ENCODE data around the gene MYF5.

The MYF5 gene

GRCh38 chr12:80713419-80713818 is 3.3 kb upstream of the MYF5 start:
- no peaks in the 10 kb centered on the region for H3K27me3 ChIP-seq (ENCODE audit: insufficient read depth, low read length, poor library complexity, severe bottlenecking)
- TF ChIP-seq CTCF (conservative IDR thresholded peaks at IDR 0.05; ENCODE audit: low read length) (no peak), EZH2phosphoT487 (IDR thresholded peaks at IDR 0.05; ENCODE audit: borderline replicate concordance) (no peak)
- H3K9ac ChIP-seq (ENCODE audit: low read depth, low read length, poor library complexity, severe bottlenecking), result no peak overlapping the region
- no peaks in the 10 kb centered on the region for H4K20me1 ChIP-seq (ENCODE audit: insufficient read depth, low read length, poor library complexity, severe bottlenecking)
- H3K9me3 ChIP-seq (ENCODE audit: insufficient read depth, low read depth, low read length), result no peaks in the 10 kb centered on the region; the same call in 1 of the 2 replicates
- H3K4me2 ChIP-seq (ENCODE audit: low read depth, low read length, poor library complexity, severe bottlenecking), result no peak overlapping the region
- no peaks in the 10 kb centered on the region for H3K79me2 ChIP-seq (ENCODE audit: insufficient read depth, low read length)
- H3K36me3 ChIP-seq (ENCODE audit: insufficient read depth, low read length), result no peaks in the 10 kb centered on the region
- H3K4me3 ChIP-seq (ENCODE audit: low read length, poor library complexity, severe bottlenecking), result no peak overlapping the region
- H2AFZ ChIP-seq (ENCODE audit: low read length), result no peak overlapping the region
- no peaks in the 10 kb centered on the region for H3K9me2 ChIP-seq (replicated peaks; ENCODE audit: low read depth, low read length)
- no peaks in the 10 kb centered on the region for H3K4me1 ChIP-seq (ENCODE audit: insufficient read depth, low read length, poor library complexity, severe bottlenecking)
- no peaks in the 10 kb centered on the region for H3F3A ChIP-seq (ENCODE audit: low read depth)

- no peak overlapping the region for H3K4me2 ChIP-seq (ENCODE audit: low read depth, low read length, poor library complexity, severe bottlenecking)
- H3K36me3 ChIP-seq (ENCODE audit: insufficient read depth, low read length), result no peaks in the 10 kb centered on the region
- H3K9me2 ChIP-seq (replicated peaks; ENCODE audit: low read depth, low read length), result no peaks in the 10 kb centered on the region
- no peak overlapping the region for H3K4me3 ChIP-seq (ENCODE audit: low read length, poor library complexity, severe bottlenecking)
- H3K9ac ChIP-seq (ENCODE audit: low read depth, low read length, poor library complexity, severe bottlenecking), result no peak overlapping the region
- no peaks in the 10 kb centered on the region; the same call in 1 of the 2 replicates for H3K9me3 ChIP-seq (ENCODE audit: insufficient read depth, low read depth, low read length)
- H3F3A ChIP-seq (ENCODE audit: low read depth), result no peaks in the 10 kb centered on the region
- no peaks in the 10 kb centered on the region for H4K20me1 ChIP-seq (ENCODE audit: insufficient read depth, low read length, poor library complexity, severe bottlenecking)
- no peaks in the 10 kb centered on the region for H3K79me2 ChIP-seq (ENCODE audit: insufficient read depth, low read length)
- no peaks in the 10 kb centered on the region for H3K27me3 ChIP-seq (ENCODE audit: insufficient read depth, low read length, poor library complexity, severe bottlenecking)
- no peak overlapping the region for H2AFZ ChIP-seq (ENCODE audit: low read length)
- TF ChIP-seq EZH2phosphoT487 (IDR thresholded peaks at IDR 0.05; ENCODE audit: borderline replicate concordance), result no peak
- no peak for TF ChIP-seq CTCF (conservative IDR thresholded peaks at IDR 0.05; ENCODE audit: low read length)
- H3K4me1 ChIP-seq (ENCODE audit: insufficient read depth, low read length, poor library complexity, severe bottlenecking), result no peaks in the 10 kb centered on the region
Measured at GRCh38 chr12:80714055-80714454, 2.7 kb upstream of the MYF5 start.

- Histone ChIP-seq H2AFZ (ENCODE audit: low read length) (no peak overlapping the region), H3K4me1 (ENCODE audit: insufficient read depth, low read length, poor library complexity, severe bottlenecking) (no peaks in the 10 kb centered on the region), H3K4me2 (ENCODE audit: low read depth, low read length, poor library complexity, severe bottlenecking) (no peak overlapping the region), H3K79me2 (ENCODE audit: insufficient read depth, low read length) (no peaks in the 10 kb centered on the region), H3K9me2 (replicated peaks; ENCODE audit: low read depth, low read length) (no peaks in the 10 kb centered on the region), H4K20me1 (ENCODE audit: insufficient read depth, low read length, poor library complexity, severe bottlenecking) (no peaks in the 10 kb centered on the region), H3K36me3 (ENCODE audit: insufficient read depth, low read length) (no peaks in the 10 kb centered on the region), H3K9ac (ENCODE audit: low read depth, low read length, poor library complexity, severe bottlenecking) (no peak overlapping the region), H3K9me3 (ENCODE audit: insufficient read depth, low read depth, low read length) (no peaks in the 10 kb centered on the region; the same call in 1 of the 2 replicates), H3K27me3 (ENCODE audit: insufficient read depth, low read length, poor library complexity, severe bottlenecking) (no peaks in the 10 kb centered on the region), H3F3A (ENCODE audit: low read depth) (no peaks in the 10 kb centered on the region), H3K4me3 (ENCODE audit: low read length, poor library complexity, severe bottlenecking) (no peak overlapping the region)
- no peak for TF ChIP-seq CTCF (conservative IDR thresholded peaks at IDR 0.05; ENCODE audit: low read length)
- no peak for TF ChIP-seq EZH2phosphoT487 (IDR thresholded peaks at IDR 0.05; ENCODE audit: borderline replicate concordance)
Measured at GRCh38 chr12:80714846-80715245, 1.9 kb upstream of the MYF5 start.

Measured in Loucy (cell line).